K562 (cell line): ENCODE data around the gene AFF2.

Experiments used
- BACH1 ChIP-seq: fragments of 200-800 bp; sonication (Bioruptor generic); IDR thresholded peaks from 2 replicates; pipeline ENCODE4 v1.6.1; 2016; ENCODE audit warnings: missing genetic modification characterization, missing compliant biosample characterization
- CBX5 ChIP-seq: IDR thresholded peaks from 2 replicates; pipeline ENCODE4 v1.6.1; 2014; ENCODE audit warnings: low read depth, borderline replicate concordance
- CTCF ChIP-seq, 3 experiments: IDR thresholded peaks in 2 of 3; conservative IDR thresholded peaks in 1 of 3; 2 replicates each; pipeline ENCODE4 v1.5.1; 2011 to 2012; ENCODE audit warnings: low read length in 3 of 3, mild to moderate bottlenecking in 3 of 3, control low read depth in 2 of 3, improper control_type of control experiment in 1 of 3, inconsistent platforms in 1 of 3, low read depth in 1 of 3, mixed read lengths in 1 of 3, moderate library complexity in 1 of 3; ENCODE audit not compliant: insufficient read depth in 2 of 3
- EZH2 ChIP-seq: IDR thresholded peaks from 2 replicates; pipeline ENCODE4 v1.6.1; 2012; ENCODE audit warnings: low read depth, mild to moderate bottlenecking, inconsistent platforms, low read length, borderline replicate concordance
- KDM4B ChIP-seq, 2 experiments: fragments of 450-650 bp in 1 of 2; sonication (generic) in 1 of 2; IDR thresholded peaks; 2 replicates each; pipeline ENCODE4 v1.6.1; 2016 to 2017; ENCODE audit warnings: borderline replicate concordance in 2 of 2, antibody characterized with exemption in 1 of 2, low read depth in 1 of 2, mild to moderate bottlenecking in 1 of 2
- MLX ChIP-seq, 2 experiments: fragments of 450-650 bp in 1 of 2; sonication (generic) in 1 of 2; formaldehyde crosslinking; conservative IDR thresholded peaks; 2 replicates each; pipeline versions ENCODE4 v1.4.0 to v1.8.1; 2020 to 2022; ENCODE audit warnings: mild to moderate bottlenecking in 1 of 2, missing genetic modification reagents in 1 of 2
- NR2F6 ChIP-seq: fragments of 450-650 bp; formaldehyde crosslinking; IDR thresholded peaks from 2 replicates; pipeline ENCODE4 v1.4.0; 2020; ENCODE audit warnings: mild to moderate bottlenecking
- POLR2A ChIP-seq: fragments of 450-650 bp; conservative IDR thresholded peaks from 2 replicates; pipeline ENCODE4 v1.6.1; 2016
- POLR2AphosphoS5 ChIP-seq: IDR thresholded peaks from 2 replicates; pipeline ENCODE4 v1.6.1; 2011; ENCODE audit warnings: mild to moderate bottlenecking, low read depth, low read length, moderate library complexity; ENCODE audit not compliant: control insufficient read depth, insufficient read depth
- ZBTB34 ChIP-seq: fragments of 250-450 bp; sonication (Bioruptor Pico); IDR thresholded peaks from 2 replicates; pipeline ENCODE4 v1.8.0; 2021; ENCODE audit warnings: mild to moderate bottlenecking, moderate library complexity
- ZFP36 ChIP-seq: fragments of 150-350 bp; IDR thresholded peaks from 2 replicates; pipeline ENCODE4 v1.6.1; 2018; ENCODE audit warnings: low read length, low read depth; ENCODE audit not compliant: partially characterized antibody

- no peak for TF ChIP-seq POLR2AphosphoS5
- TF ChIP-seq CTCF (IDR thresholded peaks at IDR 0.05 in 2 of 3, conservative IDR thresholded peaks at IDR 0.05 in 1 of 3; ENCODE audit: insufficient read depth in 2 of 3, low read depth in 1 of 3, low read length in 3 of 3): no peak
- TF ChIP-seq KDM4B (IDR thresholded peaks at IDR 0.05; ENCODE audit: borderline replicate concordance in 2 of 2, low read depth in 1 of 2): no peak
- TF ChIP-seq ZFP36: no peak
- TF ChIP-seq EZH2: no peak
- no peak for TF ChIP-seq CBX5
- no peak for TF ChIP-seq ZBTB34 (CRISPR knock-in tag)
- no peak for TF ChIP-seq BACH1
- no peak for TF ChIP-seq MLX (CRISPR knock-in tag; conservative IDR thresholded peaks at IDR 0.05)
- no peak for TF ChIP-seq NR2F6 (CRISPR knock-in tag)
- no peak for TF ChIP-seq POLR2A
Measured at GRCh38 chrX:148649145-148649795, 148.9 kb downstream of the AFF2 start.
